ENCODE results near the gene SLC37A2. TPM values are rescaled to one million over a fixed set of nuclear protein-coding genes. Genes with fewer than 3 reads are reported as not detected.
A peak's percentile ranks its signal among the peaks of the same experiment; 100 is the strongest.

The SLC37A2 gene
- total and polyA plus RNA-seq, 12 donors, result 15.3 to 389 (median 173) TPM

GRCh38 chr11:125078016-125078415, 14.9 kb downstream of the SLC37A2 start:
- peak in 1 of 7 donors; percentile 11 for DNase-seq
- no peak overlapping the region for H3K4me3 ChIP-seq
- intact Hi-C loops (cut with DNase I), result no loop called here
- peaks cover 7 to 63% of the 10 kb centered on the region in 2 donors for H3K4me1 ChIP-seq (replicated peaks in 1 of 2)
- no peak for TF ChIP-seq POLR2A (IDR thresholded peaks at IDR 0.05)
- TF ChIP-seq, protein P1, sequence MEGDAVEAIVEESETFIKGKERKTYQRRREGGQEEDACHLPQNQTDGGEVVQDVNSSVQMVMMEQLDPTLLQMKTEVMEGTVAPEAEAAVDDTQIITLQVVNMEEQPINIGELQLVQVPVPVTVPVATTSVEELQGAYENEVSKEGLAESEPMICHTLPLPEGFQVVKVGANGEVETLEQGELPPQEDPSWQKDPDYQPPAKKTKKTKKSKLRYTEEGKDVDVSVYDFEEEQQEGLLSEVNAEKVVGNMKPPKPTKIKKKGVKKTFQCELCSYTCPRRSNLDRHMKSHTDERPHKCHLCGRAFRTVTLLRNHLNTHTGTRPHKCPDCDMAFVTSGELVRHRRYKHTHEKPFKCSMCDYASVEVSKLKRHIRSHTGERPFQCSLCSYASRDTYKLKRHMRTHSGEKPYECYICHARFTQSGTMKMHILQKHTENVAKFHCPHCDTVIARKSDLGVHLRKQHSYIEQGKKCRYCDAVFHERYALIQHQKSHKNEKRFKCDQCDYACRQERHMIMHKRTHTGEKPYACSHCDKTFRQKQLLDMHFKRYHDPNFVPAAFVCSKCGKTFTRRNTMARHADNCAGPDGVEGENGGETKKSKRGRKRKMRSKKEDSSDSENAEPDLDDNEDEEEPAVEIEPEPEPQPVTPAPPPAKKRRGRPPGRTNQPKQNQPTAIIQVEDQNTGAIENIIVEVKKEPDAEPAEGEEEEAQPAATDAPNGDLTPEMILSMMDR (IDR thresholded peaks at IDR 0.05), result no peak
- peak overlapping the region in 1 of 5 donors; percentile 8 for H3K27ac ChIP-seq
- WGBS, 4 donors, result 91 to 97% (median 95%) methylated on average over 11 of the region's 11 CpGs
- H3K36me3 ChIP-seq (replicated peaks in 1 of 2), result peaks cover 0 to 43% of the 10 kb centered on the region in 2 donors
- no peaks in the 10 kb centered on the region for H3K9me3 ChIP-seq (replicated peaks in 1 of 3)
- H3K27me3 ChIP-seq, result no peaks in the 10 kb centered on the region

DNA sequence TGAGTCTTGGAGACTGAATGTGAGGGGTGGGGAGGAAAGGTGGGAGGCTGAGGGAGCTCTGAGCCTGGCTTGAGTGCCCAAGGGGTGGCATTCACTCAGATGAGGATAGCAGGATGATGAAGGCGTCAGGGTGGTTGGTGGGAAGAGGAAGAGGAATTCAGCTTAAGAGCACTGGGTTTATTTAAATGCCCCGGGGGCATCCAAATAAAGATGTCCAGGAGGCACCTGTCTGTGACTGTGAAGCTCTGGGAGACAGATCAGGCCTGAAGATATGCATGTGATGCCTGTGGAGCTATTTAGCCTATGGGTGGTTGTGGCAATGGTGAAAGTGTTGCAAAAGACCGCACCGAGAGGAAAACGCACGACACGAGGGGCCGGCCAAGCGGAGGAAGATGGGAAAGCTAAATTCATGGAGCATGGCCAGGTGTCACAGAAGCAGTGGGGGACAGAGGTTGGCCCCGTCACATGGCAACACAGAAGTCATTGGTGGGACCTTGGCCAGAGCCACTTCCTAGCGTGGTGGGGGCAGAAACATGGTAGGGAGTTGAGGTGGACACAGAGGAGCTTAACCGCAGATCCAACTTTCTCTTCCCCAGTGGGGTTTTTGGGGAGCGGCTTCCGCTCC, 15.5 kb downstream of the SLC37A2 start:
- Histone ChIP-seq H3K4me3 (no peak overlapping the region), H3K9me3 (replicated peaks in 1 of 3) (no peaks in the 10 kb centered on the region), H3K27me3 (no peaks in the 10 kb centered on the region), H3K27ac (peak overlapping the region in 2 of 5 donors; percentile 34 to 58), H3K36me3 (replicated peaks in 1 of 2) (peaks cover 0 to 47% of the 10 kb centered on the region in 2 donors), H3K4me1 (replicated peaks in 1 of 2) (peaks cover 13 to 63% of the 10 kb centered on the region in 2 donors)
- DNase-seq, result no peak
- intact Hi-C loops (cut with DNase I), result no loop called here
- WGBS, 4 donors, result 96 to 97% (median 96%) methylated on average over 14 of the region's 14 CpGs
- TF ChIP-seq, protein P1 (IDR thresholded peaks at IDR 0.05), result no peak
- no peak for TF ChIP-seq POLR2A (IDR thresholded peaks at IDR 0.05)

DNA sequence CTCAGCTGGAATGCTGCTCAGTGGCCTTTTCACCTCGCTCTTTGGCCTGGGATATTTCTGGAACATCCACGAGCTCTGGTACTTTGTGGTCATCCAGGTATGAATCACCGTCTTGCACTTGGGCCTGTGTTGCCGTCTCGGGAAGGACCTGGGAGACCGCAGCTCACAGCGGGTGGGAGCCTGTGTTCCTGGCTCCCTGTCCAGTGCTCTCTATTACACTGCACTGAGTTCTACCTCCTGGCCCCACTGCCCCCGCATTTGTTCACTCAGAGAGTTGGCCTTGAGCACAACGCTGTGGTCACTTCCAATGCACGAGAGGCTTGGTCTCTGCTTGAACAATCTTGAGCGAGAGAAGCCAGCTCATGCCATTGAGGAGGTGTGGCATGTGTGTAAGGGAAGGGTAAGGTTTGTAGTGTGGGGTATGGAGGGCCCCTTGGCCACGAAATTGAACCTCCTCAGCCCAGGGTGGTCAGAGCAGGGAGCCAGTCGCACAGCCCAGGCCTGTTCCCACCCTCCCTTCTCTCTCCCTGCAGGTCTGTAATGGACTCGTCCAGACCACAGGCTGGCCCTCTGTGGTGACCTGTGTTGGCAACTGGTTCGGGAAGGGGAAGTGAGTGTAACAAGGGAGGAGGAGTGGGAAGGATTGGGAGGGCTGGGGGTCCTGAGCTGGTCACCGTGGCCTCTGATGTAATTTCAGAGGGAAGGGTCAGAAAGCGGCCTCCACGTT, 16.2 kb downstream of the SLC37A2 start:
- no peak overlapping the region for H3K4me3 ChIP-seq
- no peaks in the 10 kb centered on the region for H3K27me3 ChIP-seq
- H3K4me1 ChIP-seq (replicated peaks in 1 of 2), result peaks cover 13 to 57% of the 10 kb centered on the region in 2 donors
- H3K27ac ChIP-seq, result peak overlapping the region in 3 of 5 donors; percentile 31 to 58 (median 34)
- H3K36me3 ChIP-seq (replicated peaks in 1 of 2), result peaks cover 0 to 54% of the 10 kb centered on the region in 2 donors
- H3K9me3 ChIP-seq (replicated peaks in 1 of 3), result no peaks in the 10 kb centered on the region
- WGBS, 4 donors, result 73 to 80% (median 77%) methylated on average over 17 to 18 of the region's 18 CpGs
- DNase-seq, result peak in 2 of 7 donors; percentile 19 to 52
- TF ChIP-seq POLR2A (IDR thresholded peaks at IDR 0.05), result no peak
- TF ChIP-seq, protein P1 (IDR thresholded peaks at IDR 0.05), result no peak
- intact Hi-C loops (cut with DNase I), result no loop called here

DNA sequence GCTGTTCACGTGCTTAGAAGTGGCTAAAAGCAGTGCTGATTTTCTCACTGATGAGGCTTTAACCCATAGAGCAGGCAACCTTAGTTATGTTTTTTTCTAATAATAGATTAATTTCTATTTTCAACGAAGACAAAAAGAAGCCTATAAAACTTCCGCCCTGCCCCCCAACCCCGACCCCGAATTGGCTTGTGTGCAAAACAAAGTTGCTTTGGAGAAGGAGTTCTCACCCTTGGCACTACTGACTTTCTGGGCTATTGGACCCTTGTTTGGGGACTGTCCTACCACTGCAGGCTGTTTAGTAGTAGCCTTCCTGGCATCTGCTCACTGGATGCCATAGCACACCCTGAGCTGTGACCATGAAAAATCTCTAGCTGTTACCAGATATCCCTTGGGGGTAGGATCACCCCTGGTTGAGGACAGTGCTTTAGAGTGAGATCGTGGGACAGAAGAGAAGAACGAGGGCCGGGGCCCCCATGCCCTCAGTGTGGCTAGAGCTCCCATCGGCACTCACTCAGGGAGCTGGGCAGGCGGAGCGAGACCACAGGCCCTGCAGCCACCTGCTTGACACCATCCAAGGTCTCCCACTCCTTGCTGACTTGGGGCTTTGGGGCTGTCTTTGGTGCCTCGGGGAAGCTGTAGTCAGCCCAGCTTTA, 16.9 kb downstream of the SLC37A2 start:
- Histone ChIP-seq H3K4me3 (no peak overlapping the region), H3K4me1 (replicated peaks in 1 of 2) (peaks cover 13 to 51% of the 10 kb centered on the region in 2 donors), H3K27ac (peak overlapping the region in 2 of 5 donors; percentile 31 to 34), H3K27me3 (no peaks in the 10 kb centered on the region), H3K9me3 (replicated peaks in 1 of 3) (no peaks in the 10 kb centered on the region), H3K36me3 (replicated peaks in 1 of 2) (peaks cover 0 to 61% of the 10 kb centered on the region in 2 donors)
- TF ChIP-seq, protein P1 (IDR thresholded peaks at IDR 0.05), result no peak
- no peak for TF ChIP-seq POLR2A (IDR thresholded peaks at IDR 0.05)
- intact Hi-C loops (cut with DNase I), result no loop called here
- 86 to 92% (median 87%) methylated on average over 8 to 12 of the region's 12 CpGs for WGBS, 4 donors
- no peak for DNase-seq
